ENCODE measurements around the gene TBC1D5.

GRCh38 chr3:17755836-17756235 lies 13.4 kb upstream of the TBC1D5 start:
- no peak for TF ChIP-seq POLR2AphosphoS5 (IDR thresholded peaks at IDR 0.05; ENCODE audit: low read depth, low read length)
- TF ChIP-seq, protein P1, sequence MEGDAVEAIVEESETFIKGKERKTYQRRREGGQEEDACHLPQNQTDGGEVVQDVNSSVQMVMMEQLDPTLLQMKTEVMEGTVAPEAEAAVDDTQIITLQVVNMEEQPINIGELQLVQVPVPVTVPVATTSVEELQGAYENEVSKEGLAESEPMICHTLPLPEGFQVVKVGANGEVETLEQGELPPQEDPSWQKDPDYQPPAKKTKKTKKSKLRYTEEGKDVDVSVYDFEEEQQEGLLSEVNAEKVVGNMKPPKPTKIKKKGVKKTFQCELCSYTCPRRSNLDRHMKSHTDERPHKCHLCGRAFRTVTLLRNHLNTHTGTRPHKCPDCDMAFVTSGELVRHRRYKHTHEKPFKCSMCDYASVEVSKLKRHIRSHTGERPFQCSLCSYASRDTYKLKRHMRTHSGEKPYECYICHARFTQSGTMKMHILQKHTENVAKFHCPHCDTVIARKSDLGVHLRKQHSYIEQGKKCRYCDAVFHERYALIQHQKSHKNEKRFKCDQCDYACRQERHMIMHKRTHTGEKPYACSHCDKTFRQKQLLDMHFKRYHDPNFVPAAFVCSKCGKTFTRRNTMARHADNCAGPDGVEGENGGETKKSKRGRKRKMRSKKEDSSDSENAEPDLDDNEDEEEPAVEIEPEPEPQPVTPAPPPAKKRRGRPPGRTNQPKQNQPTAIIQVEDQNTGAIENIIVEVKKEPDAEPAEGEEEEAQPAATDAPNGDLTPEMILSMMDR (IDR thresholded peaks at IDR 0.05), result no peak
- no peak for TF ChIP-seq SIN3A (IDR thresholded peaks at IDR 0.05; ENCODE audit: borderline replicate concordance, insufficient read depth, low read depth, low read length)
- no peak for TF ChIP-seq REST (IDR thresholded peaks at IDR 0.05; ENCODE audit: insufficient read depth in 1 of 2, low read depth in 2 of 2, low read length in 1 of 2)

All from Panc1 (cell line).